A549 (cell line): ENCODE data around the gene ASB18.

Source experiments
- KDM1A ChIP-seq: fragments of 200-600 bp; sonication (generic); IDR thresholded peaks from 2 replicates; pipeline ENCODE4 v1.6.1; 2016; ENCODE audit warnings: low read depth, mild to moderate bottlenecking
- REST ChIP-seq: fragments of 200-600 bp; sonication (generic); IDR thresholded peaks from 2 replicates; pipeline ENCODE4 v1.6.1; 2016; ENCODE audit warnings: antibody characterized with exemption, mild to moderate bottlenecking, moderate library complexity
- TF ChIP-seq, protein P1 (sequence below): fragments of >200 bp; sonication (Bioruptor Twin); formaldehyde crosslinking; IDR thresholded peaks from 3 replicates; pipeline ENCODE4 v1.5.1; 2016

GRCh38 chr2:236286873-236287545 lies 22.8 kb upstream of the ASB18 start:
- TF ChIP-seq KDM1A (no peak), REST (no peak)
- TF ChIP-seq, protein P1, sequence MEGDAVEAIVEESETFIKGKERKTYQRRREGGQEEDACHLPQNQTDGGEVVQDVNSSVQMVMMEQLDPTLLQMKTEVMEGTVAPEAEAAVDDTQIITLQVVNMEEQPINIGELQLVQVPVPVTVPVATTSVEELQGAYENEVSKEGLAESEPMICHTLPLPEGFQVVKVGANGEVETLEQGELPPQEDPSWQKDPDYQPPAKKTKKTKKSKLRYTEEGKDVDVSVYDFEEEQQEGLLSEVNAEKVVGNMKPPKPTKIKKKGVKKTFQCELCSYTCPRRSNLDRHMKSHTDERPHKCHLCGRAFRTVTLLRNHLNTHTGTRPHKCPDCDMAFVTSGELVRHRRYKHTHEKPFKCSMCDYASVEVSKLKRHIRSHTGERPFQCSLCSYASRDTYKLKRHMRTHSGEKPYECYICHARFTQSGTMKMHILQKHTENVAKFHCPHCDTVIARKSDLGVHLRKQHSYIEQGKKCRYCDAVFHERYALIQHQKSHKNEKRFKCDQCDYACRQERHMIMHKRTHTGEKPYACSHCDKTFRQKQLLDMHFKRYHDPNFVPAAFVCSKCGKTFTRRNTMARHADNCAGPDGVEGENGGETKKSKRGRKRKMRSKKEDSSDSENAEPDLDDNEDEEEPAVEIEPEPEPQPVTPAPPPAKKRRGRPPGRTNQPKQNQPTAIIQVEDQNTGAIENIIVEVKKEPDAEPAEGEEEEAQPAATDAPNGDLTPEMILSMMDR, result no peak
